WTC11 (cell line): ENCODE results near the gene MXD3. TPM values are rescaled to one million over a fixed set of nuclear protein-coding genes. Genes with fewer than 3 reads are reported as not detected.

Experiments used
- ATAC-seq: fragments of 200-7000 bp; cut with Tn5 transposase; 2 replicates; pipeline ENCODE4 v1.10.0; 2021; ENCODE audit warnings: mild to moderate bottlenecking, moderate library complexity
- CTCF ChIA-PET: fragments of 300-600 bp; sonication (Branson Sonifier 250); formaldehyde crosslinking; loops from one replicate; lab custom pipeline; 2021; ENCODE audit warnings: antibody characterized with exemption; lab: Charles Lee
- POLR2A ChIA-PET: fragments of 350-600 bp; sonication (Branson Sonifier 250); formaldehyde crosslinking; loops from one replicate; lab custom pipeline; 2021; ENCODE audit warnings: antibody characterized with exemption; lab: Charles Lee
- DNase-seq: peaks from one replicate; pipeline ENCODE4 v3.0.0; 2021; ENCODE audit warnings: low spot score
- H3K27ac Mint-ChIP-seq: 2 replicates; pipeline ENCODE4 v1.8.0; 2021; ENCODE audit warnings: mixed read lengths
- H3K27me3 Mint-ChIP-seq: 2 replicates; pipeline ENCODE4 v1.8.0; 2021; ENCODE audit warnings: low read depth, mild to moderate bottlenecking, moderate library complexity, mixed read lengths
- H3K36me3 Mint-ChIP-seq: 2 replicates; pipeline ENCODE4 v1.8.0; 2021; ENCODE audit warnings: mixed read lengths
- H3K4me1 Mint-ChIP-seq: 2 replicates; pipeline ENCODE4 v1.8.0; 2022; ENCODE audit warnings: mixed read lengths
- H3K4me3 Mint-ChIP-seq: 2 replicates; pipeline ENCODE4 v1.8.0; 2021; ENCODE audit warnings: mild to moderate bottlenecking, moderate library complexity, mixed read lengths
- H3K9me3 Mint-ChIP-seq: 2 replicates; pipeline ENCODE4 v1.8.0; 2021; ENCODE audit warnings: mixed read lengths
- CBFB ChIP-seq: sonication (generic); formaldehyde crosslinking; IDR thresholded peaks from 2 replicates; pipeline ENCODE4 v1.8.1; 2022; ENCODE audit warnings: mild to moderate bottlenecking, low read depth, missing genetic modification reagents
- ERG ChIP-seq: fragments of 250-450 bp; sonication (Bioruptor Pico); IDR thresholded peaks from 2 replicates; pipeline ENCODE4 v1.8.0; 2021; ENCODE audit warnings: mild to moderate bottlenecking
- GABPB1 ChIP-seq: sonication (generic); formaldehyde crosslinking; IDR thresholded peaks from 2 replicates; pipeline ENCODE4 v1.8.1; 2023; ENCODE audit warnings: mild to moderate bottlenecking, missing genetic modification reagents
- GTF2I ChIP-seq: fragments of 250-450 bp; sonication (Bioruptor Pico); conservative IDR thresholded peaks from 2 replicates; pipeline ENCODE4 v1.4.0; 2021; ENCODE audit warnings: mild to moderate bottlenecking
- JAZF1 ChIP-seq: fragments of 250-450 bp; sonication (Bioruptor Pico); IDR thresholded peaks from 2 replicates; pipeline ENCODE4 v1.9.0; 2021; ENCODE audit warnings: moderate library complexity, mild to moderate bottlenecking, inconsistent platforms
- NFYB ChIP-seq: sonication (generic); formaldehyde crosslinking; conservative IDR thresholded peaks from 2 replicates; pipeline ENCODE4 v1.8.0; 2022; ENCODE audit warnings: low read depth, missing genetic modification reagents
- NR2C2 ChIP-seq: sonication (generic); formaldehyde crosslinking; IDR thresholded peaks from 2 replicates; pipeline ENCODE4 v1.8.0; 2022; ENCODE audit warnings: mild to moderate bottlenecking, missing genetic modification reagents
- TEAD1 ChIP-seq: sonication (generic); formaldehyde crosslinking; IDR thresholded peaks from 2 replicates; pipeline ENCODE4 v1.8.0; 2022; ENCODE audit warnings: mild to moderate bottlenecking, missing genetic modification reagents
- TEAD4 ChIP-seq: sonication (generic); formaldehyde crosslinking; IDR thresholded peaks from 2 replicates; pipeline ENCODE4 v1.8.0; 2022; ENCODE audit warnings: mild to moderate bottlenecking, missing genetic modification reagents
- TP53 ChIP-seq: sonication (generic); formaldehyde crosslinking; IDR thresholded peaks from 2 replicates; pipeline ENCODE4 v1.8.1; 2023; ENCODE audit warnings: mild to moderate bottlenecking, missing genetic modification reagents
- ZNF138 ChIP-seq: sonication (generic); formaldehyde crosslinking; conservative IDR thresholded peaks from 2 replicates; pipeline ENCODE4 v1.8.1; 2022; ENCODE audit warnings: mild to moderate bottlenecking, moderate library complexity, missing genetic modification reagents
- ZNF317 ChIP-seq: sonication (generic); formaldehyde crosslinking; IDR thresholded peaks from 2 replicates; pipeline ENCODE4 v1.8.1; 2023; ENCODE audit warnings: low read depth, mild to moderate bottlenecking, moderate library complexity, missing genetic modification reagents, borderline replicate concordance
- ZNF396 ChIP-seq: fragments of 250-450 bp; sonication (Bioruptor Pico); IDR thresholded peaks from 2 replicates; pipeline ENCODE4 v1.8.0; 2021; ENCODE audit warnings: mild to moderate bottlenecking, moderate library complexity, borderline replicate concordance
- total RNA-seq: library from RNA; stranded (reverse); gene quantifications from 3 replicates; pipeline ENCODE4 v1.2.3, GENCODE V29; 2021
- TF ChIP-seq, protein P1 (sequence below): sonication (generic); formaldehyde crosslinking; IDR thresholded peaks from 2 replicates; pipeline ENCODE4 v1.8.0; 2022; ENCODE audit warnings: mild to moderate bottlenecking, missing genetic modification reagents
- TF ChIP-seq, protein P2 (sequence below): sonication (generic); formaldehyde crosslinking; IDR thresholded peaks from 2 replicates; pipeline ENCODE4 v1.8.1; 2022; ENCODE audit warnings: missing genetic modification reagents, borderline replicate concordance
- TF ChIP-seq, protein P3 (sequence below): sonication (generic); formaldehyde crosslinking; conservative IDR thresholded peaks from 2 replicates; pipeline ENCODE4 v1.8.1; 2022; ENCODE audit warnings: mild to moderate bottlenecking, missing genetic modification reagents
- TF ChIP-seq, protein P4 (sequence below): sonication (generic); formaldehyde crosslinking; IDR thresholded peaks from 2 replicates; pipeline ENCODE4 v1.8.1; 2023; ENCODE audit warnings: mild to moderate bottlenecking, moderate library complexity, missing genetic modification reagents
- TF ChIP-seq, protein P5 (sequence below): sonication (generic); formaldehyde crosslinking; IDR thresholded peaks from 2 replicates; pipeline ENCODE4 v1.8.1; 2023; ENCODE audit warnings: mild to moderate bottlenecking, missing genetic modification reagents, moderate library complexity
- TF ChIP-seq, protein P6 (sequence below): fragments of 250-450 bp; sonication (Bioruptor Pico); IDR thresholded peaks from 2 replicates; pipeline ENCODE4 v1.9.0; 2021; ENCODE audit warnings: mild to moderate bottlenecking, borderline replicate concordance

MXD3 gene
- total RNA-seq, 1 experiment from 2014 or later = 25.7 TPM

- H3K27ac Mint-ChIP-seq = no peak overlapping the region
- POLR2A ChIA-PET = no interaction called here
These were observed 3.7 kb upstream of the MXD3 start for GRCh38 chr5:177315411-177315810.

GRCh38 chr5:177314376-177315342 is 3.0 kb upstream of the MXD3 start:
- no peak for DNase-seq
- no peak for ATAC-seq
- Mint-ChIP-seq H3K9me3 (peaks cover 5% of the 10 kb centered on the region; the same call in 1 of the 2 replicates), H3K4me3 (no peak overlapping the region), H3K4me1 (peaks cover 25% of the 10 kb centered on the region), H3K36me3 (peaks cover 2% of the 10 kb centered on the region; the same call in 1 of the 2 replicates), H3K27ac (no peak overlapping the region), H3K27me3 (no peaks in the 10 kb centered on the region)
- ChIA-PET POLR2A (interaction anchor here (0.6 kb wide), 1 partner anchor 226 kb away, joined by 3 read pairs; no protein-coding TSS in a partner anchor), CTCF (interaction anchor here (0.8 to 3.8 kb wide), 5 partner anchors 56 to 195 kb away, joined by 3 to 24 read pairs (median 4); partner anchors contain the start of gene DOK3)
- TF ChIP-seq TP53 (CRISPR knock-in tag) = no peak
- TF ChIP-seq, protein P1, sequence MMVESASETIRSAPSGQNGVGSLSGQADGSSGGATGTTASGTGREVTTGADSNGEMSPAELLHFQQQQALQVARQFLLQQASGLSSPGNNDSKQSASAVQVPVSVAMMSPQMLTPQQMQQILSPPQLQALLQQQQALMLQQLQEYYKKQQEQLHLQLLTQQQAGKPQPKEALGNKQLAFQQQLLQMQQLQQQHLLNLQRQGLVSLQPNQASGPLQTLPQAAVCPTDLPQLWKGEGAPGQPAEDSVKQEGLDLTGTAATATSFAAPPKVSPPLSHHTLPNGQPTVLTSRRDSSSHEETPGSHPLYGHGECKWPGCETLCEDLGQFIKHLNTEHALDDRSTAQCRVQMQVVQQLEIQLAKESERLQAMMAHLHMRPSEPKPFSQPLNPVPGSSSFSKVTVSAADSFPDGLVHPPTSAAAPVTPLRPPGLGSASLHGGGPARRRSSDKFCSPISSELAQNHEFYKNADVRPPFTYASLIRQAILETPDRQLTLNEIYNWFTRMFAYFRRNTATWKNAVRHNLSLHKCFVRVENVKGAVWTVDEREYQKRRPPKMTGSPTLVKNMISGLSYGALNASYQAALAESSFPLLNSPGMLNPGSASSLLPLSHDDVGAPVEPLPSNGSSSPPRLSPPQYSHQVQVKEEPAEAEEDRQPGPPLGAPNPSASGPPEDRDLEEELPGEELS (CRISPR knock-in tag) = no peak
- TF ChIP-seq GTF2I = no peak
- no peak for TF ChIP-seq NR2C2
- TF ChIP-seq, protein P2, sequence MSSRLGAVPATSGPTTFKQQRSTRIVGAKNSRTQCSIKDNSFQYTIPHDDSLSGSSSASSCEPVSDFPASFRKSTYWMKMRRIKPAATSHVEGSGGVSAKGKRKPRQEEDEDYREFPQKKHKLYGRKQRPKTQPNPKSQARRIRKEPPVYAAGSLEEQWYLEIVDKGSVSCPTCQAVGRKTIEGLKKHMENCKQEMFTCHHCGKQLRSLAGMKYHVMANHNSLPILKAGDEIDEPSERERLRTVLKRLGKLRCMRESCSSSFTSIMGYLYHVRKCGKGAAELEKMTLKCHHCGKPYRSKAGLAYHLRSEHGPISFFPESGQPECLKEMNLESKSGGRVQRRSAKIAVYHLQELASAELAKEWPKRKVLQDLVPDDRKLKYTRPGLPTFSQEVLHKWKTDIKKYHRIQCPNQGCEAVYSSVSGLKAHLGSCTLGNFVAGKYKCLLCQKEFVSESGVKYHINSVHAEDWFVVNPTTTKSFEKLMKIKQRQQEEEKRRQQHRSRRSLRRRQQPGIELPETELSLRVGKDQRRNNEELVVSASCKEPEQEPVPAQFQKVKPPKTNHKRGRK (CRISPR knock-in tag) = no peak
- TF ChIP-seq, protein P3, sequence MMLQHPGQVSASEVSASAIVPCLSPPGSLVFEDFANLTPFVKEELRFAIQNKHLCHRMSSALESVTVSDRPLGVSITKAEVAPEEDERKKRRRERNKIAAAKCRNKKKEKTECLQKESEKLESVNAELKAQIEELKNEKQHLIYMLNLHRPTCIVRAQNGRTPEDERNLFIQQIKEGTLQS = no peak
- no peak for TF ChIP-seq ZNF396 (CRISPR knock-in tag)
- no peak for TF ChIP-seq TEAD1 (CRISPR knock-in tag)
- TF ChIP-seq, protein P4, sequence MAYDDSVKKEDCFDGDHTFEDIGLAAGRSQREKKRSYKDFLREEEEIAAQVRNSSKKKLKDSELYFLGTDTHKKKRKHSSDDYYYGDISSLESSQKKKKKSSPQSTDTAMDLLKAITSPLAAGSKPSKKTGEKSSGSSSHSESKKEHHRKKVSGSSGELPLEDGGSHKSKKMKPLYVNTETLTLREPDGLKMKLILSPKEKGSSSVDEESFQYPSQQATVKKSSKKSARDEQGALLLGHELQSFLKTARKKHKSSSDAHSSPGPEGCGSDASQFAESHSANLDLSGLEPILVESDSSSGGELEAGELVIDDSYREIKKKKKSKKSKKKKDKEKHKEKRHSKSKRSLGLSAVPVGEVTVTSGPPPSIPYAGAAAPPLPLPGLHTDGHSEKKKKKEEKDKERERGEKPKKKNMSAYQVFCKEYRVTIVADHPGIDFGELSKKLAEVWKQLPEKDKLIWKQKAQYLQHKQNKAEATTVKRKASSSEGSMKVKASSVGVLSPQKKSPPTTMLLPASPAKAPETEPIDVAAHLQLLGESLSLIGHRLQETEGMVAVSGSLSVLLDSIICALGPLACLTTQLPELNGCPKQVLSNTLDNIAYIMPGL (CRISPR knock-in tag) = no peak
- no peak for TF ChIP-seq NFYB
- TF ChIP-seq, protein P5, sequence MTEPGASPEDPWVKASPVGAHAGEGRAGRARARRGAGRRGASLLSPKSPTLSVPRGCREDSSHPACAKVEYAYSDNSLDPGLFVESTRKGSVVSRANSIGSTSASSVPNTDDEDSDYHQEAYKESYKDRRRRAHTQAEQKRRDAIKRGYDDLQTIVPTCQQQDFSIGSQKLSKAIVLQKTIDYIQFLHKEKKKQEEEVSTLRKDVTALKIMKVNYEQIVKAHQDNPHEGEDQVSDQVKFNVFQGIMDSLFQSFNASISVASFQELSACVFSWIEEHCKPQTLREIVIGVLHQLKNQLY (CRISPR knock-in tag) = no peak
- no peak for TF ChIP-seq ZNF317 (CRISPR knock-in tag)
- no peak for TF ChIP-seq CBFB (CRISPR knock-in tag)
- TF ChIP-seq ERG (CRISPR knock-in tag) = no peak
- TF ChIP-seq, protein P6, sequence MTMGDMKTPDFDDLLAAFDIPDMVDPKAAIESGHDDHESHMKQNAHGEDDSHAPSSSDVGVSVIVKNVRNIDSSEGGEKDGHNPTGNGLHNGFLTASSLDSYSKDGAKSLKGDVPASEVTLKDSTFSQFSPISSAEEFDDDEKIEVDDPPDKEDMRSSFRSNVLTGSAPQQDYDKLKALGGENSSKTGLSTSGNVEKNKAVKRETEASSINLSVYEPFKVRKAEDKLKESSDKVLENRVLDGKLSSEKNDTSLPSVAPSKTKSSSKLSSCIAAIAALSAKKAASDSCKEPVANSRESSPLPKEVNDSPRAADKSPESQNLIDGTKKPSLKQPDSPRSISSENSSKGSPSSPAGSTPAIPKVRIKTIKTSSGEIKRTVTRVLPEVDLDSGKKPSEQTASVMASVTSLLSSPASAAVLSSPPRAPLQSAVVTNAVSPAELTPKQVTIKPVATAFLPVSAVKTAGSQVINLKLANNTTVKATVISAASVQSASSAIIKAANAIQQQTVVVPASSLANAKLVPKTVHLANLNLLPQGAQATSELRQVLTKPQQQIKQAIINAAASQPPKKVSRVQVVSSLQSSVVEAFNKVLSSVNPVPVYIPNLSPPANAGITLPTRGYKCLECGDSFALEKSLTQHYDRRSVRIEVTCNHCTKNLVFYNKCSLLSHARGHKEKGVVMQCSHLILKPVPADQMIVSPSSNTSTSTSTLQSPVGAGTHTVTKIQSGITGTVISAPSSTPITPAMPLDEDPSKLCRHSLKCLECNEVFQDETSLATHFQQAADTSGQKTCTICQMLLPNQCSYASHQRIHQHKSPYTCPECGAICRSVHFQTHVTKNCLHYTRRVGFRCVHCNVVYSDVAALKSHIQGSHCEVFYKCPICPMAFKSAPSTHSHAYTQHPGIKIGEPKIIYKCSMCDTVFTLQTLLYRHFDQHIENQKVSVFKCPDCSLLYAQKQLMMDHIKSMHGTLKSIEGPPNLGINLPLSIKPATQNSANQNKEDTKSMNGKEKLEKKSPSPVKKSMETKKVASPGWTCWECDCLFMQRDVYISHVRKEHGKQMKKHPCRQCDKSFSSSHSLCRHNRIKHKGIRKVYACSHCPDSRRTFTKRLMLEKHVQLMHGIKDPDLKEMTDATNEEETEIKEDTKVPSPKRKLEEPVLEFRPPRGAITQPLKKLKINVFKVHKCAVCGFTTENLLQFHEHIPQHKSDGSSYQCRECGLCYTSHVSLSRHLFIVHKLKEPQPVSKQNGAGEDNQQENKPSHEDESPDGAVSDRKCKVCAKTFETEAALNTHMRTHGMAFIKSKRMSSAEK = no peak

More at GRCh38 chr5:177315411-177315810, 3.7 kb upstream of the MXD3 start:
- CTCF ChIA-PET = interaction anchor here (0.6 to 3.8 kb wide), 5 partner anchors 55 to 171 kb away, joined by 4 to 24 read pairs (median 5); no protein-coding TSS in a partner anchor
- peaks cover 6% of the 10 kb centered on the region; the same call in 1 of the 2 replicates for H3K9me3 Mint-ChIP-seq
- DNase-seq (no peak), ATAC-seq (no peak)
- TF ChIP-seq ZNF317 (CRISPR knock-in tag) = no peak
- TF ChIP-seq TEAD4 (CRISPR knock-in tag) = no peak
- no peak for TF ChIP-seq GABPB1 (CRISPR knock-in tag)
- TF ChIP-seq JAZF1 (CRISPR knock-in tag) = no peak
- TF ChIP-seq ZNF138 (CRISPR knock-in tag) = no peak
- TF ChIP-seq, protein P5 (CRISPR knock-in tag) = no peak
- TF ChIP-seq TEAD1 (CRISPR knock-in tag) = no peak
- peaks cover 2% of the 10 kb centered on the region; the same call in 1 of the 2 replicates for H3K36me3 Mint-ChIP-seq
- H3K4me3 Mint-ChIP-seq = no peak overlapping the region
- no peaks in the 10 kb centered on the region for H3K27me3 Mint-ChIP-seq
- H3K4me1 Mint-ChIP-seq = peaks cover 22% of the 10 kb centered on the region
